ENCODE data around the gene SF3A2. TPM values are rescaled to one million over a fixed set of nuclear protein-coding genes. Genes with fewer than 3 reads are reported as not detected.

Gene SF3A2
- total and polyA plus RNA-seq, 2 donors (not counting 3 experiments of a cell fraction or from before 2014, with no cell fraction given): 21.5 to 164 TPM

- Histone ChIP-seq H4K20me1 (replicated peaks; ENCODE audit: control insufficient read depth, extremely low read depth, insufficient read depth, low read length) (no peaks in the 10 kb centered on the region), H3K9me1 (replicated peaks; ENCODE audit: control insufficient read depth, extremely low read depth, insufficient read depth, low read length) (no peaks in the 10 kb centered on the region), H3K9me3 (replicated peaks; ENCODE audit: control insufficient read depth, insufficient read depth, low read length) (no peaks in the 10 kb centered on the region), H3K27ac (ENCODE audit: insufficient read depth, low read depth, low read length) (no peak overlapping the region), H3K4me1 (ENCODE audit: control insufficient read depth, extremely low read depth, insufficient read depth, low read length) (peaks cover 16% of the 10 kb centered on the region), H3K9ac (replicated peaks; ENCODE audit: extremely low read depth, insufficient read depth, low read length) (no peak overlapping the region), H3K36me3 (ENCODE audit: control insufficient read depth in 2 of 2, extremely low read depth in 1 of 2, insufficient read depth in 2 of 2, low read length in 2 of 2) (peaks cover 0 to 8% of the 10 kb centered on the region in 2 experiments), H3K27me3 (ENCODE audit: control insufficient read depth in 2 of 2, insufficient read depth in 2 of 2, low read length in 2 of 2) (peaks cover 2 to 6% of the 10 kb centered on the region in 2 experiments), H2AFZ (ENCODE audit: low read depth, low read length) (no peak overlapping the region), H3K79me2 (ENCODE audit: control insufficient read depth, insufficient read depth, low read length) (peaks cover 8% of the 10 kb centered on the region), H3K4me3 (replicated peaks in 1 of 3; ENCODE audit: insufficient read depth in 1 of 3, low read depth in 1 of 3, low read length in 3 of 3) (no peak overlapping the region), H3K4me2 (ENCODE audit: insufficient read depth, low read length) (no peak overlapping the region)
- intact Hi-C loops (cut with micrococcal nuclease): no loop called here
- FAIRE-seq (no peak), DNase-seq (ENCODE audit: low read depth, low spot score) (no peak)
- BruUV-seq (replicated peaks): no TSS peak
- no peak for TF ChIP-seq POLR2A (IDR thresholded peaks at IDR 0.05; ENCODE audit: low read depth, low read length)
- no peak for TF ChIP-seq EZH2 (IDR thresholded peaks at IDR 0.05; ENCODE audit: borderline replicate concordance, low read depth, low read length, severe bottlenecking)
- TF ChIP-seq POLR2AphosphoS5 (IDR thresholded peaks at IDR 0.05; ENCODE audit: insufficient read depth, low read depth, low read length): no peak
- TF ChIP-seq JUN (IDR thresholded peaks at IDR 0.05; ENCODE audit: borderline replicate concordance, insufficient read depth, insufficient read length, low read depth): no peak
- TF ChIP-seq MYC (IDR thresholded peaks at IDR 0.05; ENCODE audit: low read depth, low read length): no peak
- TF ChIP-seq MAX (IDR thresholded peaks at IDR 0.05; ENCODE audit: insufficient read depth, insufficient read length): no peak
- no peak for TF ChIP-seq GATA2 (IDR thresholded peaks at IDR 0.05; ENCODE audit: insufficient read depth, insufficient read length, low read depth, low read length)
- no peak for TF ChIP-seq CTCF (IDR thresholded peaks at IDR 0.05; ENCODE audit: extremely low read depth in 1 of 2, insufficient read depth in 1 of 2, low read depth in 1 of 2, low read length in 2 of 2)
- no peak for TF ChIP-seq FOS (IDR thresholded peaks at IDR 0.05; ENCODE audit: borderline replicate concordance, insufficient read depth, low read length)
- POLR2A ChIA-PET: interaction anchor here (0.7 kb wide), 2 partner anchors 45 to 737 kb away, joined by 3 read pairs; no protein-coding TSS in a partner anchor
- CTCF ChIA-PET: interaction anchor here (1.5 kb wide), 1 partner anchor 37 kb away, joined by 7 read pairs; no protein-coding TSS in a partner anchor
- dilution Hi-C loops (cut with MboI; ENCODE audit: extremely low pct_ligation_motif_present, low sequenced_read_pairs): no loop called here
These were observed 42.0 kb downstream of the SF3A2 start for GRCh38 chr19:2278459-2279158.

All from endothelial cell of umbilical vein (primary cell).